GM11168 (cell line): ENCODE results near the gene MSH5.
"Not testable (repeated sequence)": the region's sequence is repeated elsewhere in the genome, so short reads cannot be mapped to it uniquely, and the experiment has no call there.

Experiments used
- in situ Hi-C: fragments of 300-500 bp; cut with MboI; formaldehyde crosslinking; loops from one replicate; pipeline ENCODE4 v1.12.0; 2022; ENCODE audit warnings: low sequenced_read_pairs; ENCODE audit not compliant: unreplicated experiment

MSH5 gene

DNA sequence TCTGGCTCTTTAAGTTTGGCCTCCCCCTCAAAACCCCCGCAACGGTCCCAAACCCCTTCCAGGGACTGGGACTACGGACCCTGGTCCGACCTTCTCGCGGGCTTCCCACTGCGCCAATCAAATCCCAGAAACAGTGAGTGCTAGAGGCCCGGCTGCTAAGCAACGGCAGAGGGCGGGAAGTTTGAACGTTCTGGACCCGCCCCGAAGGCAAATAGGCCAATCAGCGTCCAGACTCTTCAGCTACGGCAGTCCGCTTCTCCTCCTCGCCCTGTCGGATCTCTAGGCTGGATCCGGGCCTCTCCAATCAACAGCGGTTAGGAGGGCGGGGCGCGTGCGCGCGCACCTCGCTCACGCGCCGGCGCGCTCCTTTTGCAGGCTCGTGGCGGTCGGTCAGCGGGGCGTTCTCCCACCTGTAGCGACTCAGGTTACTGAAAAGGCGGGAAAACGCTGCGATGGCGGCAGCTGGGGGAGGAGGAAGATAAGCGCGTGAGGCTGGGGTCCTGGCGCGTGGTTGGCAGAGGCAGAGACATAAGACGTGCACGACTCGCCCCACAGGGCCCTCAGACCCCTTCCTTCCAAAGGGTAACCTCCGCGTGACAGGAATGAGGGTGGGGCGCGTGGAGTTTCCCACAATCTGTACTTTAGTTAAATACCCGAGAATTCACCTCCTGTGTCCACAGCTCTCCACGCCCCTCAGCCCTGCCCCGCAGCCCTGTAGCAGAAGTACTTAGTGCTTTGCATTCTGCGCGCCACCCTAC is at the start of gene MSH5:
MSH5 (plus strand) TSS at position 367 of the 758 bp plus-strand sequence. CDS start 462 bp downstream, outside the sequence.
- in situ Hi-C loops, result loop anchor here (10.0 kb wide), 1 partner anchor 95 kb away; no protein-coding TSS in a partner anchor

DNA sequence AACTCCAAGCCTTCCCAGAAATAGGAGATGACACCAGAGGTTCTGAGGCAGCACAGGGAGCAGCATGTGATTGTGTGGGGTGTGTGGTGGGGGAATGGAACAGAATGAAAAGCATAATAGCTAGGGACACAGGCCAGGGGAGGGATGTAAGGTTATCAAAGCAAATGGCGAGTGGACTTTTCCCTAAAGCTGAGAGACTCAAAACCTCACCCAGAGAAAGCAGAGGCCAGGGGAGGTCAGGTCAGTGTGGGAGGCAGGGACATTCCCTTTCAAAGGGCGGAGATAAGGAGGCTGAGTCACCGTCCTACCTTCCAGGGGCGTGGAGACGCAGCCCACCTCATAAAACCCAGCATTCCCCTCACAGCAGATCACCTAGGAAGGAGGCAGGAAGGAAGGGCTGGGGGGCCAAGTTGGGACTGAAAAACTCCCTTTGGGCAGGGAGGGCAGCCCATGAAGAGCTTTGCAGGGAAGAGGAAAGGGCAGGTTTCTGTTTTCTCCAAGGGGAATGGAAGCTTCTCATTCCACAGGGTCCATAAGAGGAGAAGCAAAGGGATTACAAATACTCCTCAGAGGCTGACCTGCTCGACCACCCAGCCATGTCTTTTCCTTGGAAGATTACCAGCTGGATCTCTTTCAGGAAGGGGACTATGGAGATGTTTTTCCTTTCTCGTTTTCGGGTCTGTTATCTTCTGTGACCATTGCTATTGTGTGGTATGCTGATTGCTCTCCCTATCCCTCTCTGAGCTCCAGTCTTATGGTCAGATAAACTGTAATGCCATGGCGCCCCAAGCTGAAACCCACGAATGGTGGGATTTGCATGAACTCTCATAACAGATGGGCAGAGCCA is 49.4 kb upstream of the MSH5 start:
- in situ Hi-C loops, result no loop called here

DNA sequence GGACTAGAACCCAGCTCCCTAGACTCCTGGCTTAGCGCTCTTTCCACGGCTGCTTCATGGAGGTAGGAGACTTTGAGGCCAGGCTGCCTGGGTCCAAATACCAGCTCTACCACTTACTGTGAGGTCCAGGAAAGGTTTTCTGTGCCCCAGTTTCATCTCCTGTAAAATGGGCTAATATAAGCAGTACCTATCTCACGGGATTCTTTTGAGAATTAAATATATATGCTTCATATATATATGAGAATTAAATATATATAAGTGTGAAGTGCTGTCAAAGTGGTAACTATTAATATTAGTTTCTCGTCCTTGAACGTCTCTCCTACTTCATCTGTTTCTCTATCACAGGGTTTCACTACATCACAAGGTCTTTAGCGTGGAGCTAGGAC is 48.7 kb upstream of the MSH5 start:
- in situ Hi-C loops, result no loop called here

DNA sequence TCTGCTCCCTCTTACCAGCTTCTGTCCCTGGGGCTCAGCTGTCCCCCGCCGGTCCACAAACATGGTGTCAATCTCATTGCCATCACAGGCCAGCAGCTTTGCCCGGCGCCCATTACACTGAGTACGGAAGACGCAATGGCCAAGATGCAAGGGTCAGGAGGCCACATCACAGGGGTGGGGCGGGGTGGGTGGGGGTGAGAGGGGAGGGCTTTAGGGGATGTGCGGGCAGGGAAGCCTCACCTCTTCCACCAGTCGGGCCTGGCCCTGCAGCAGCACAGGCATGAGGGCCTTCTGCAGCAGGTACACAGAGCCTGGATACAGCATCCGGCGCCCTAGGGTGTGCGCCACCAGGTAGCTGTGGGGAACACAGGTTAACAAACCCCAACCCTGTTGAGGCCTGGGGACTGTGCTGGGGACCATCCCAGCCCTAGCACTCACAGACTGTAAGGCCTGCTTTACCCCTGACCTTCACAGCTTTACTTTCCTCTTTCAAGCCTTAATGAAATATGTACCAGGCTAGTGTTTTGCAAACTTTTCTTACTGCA is 48.2 kb upstream of the MSH5 start:
- in situ Hi-C loops, result no loop called here

DNA sequence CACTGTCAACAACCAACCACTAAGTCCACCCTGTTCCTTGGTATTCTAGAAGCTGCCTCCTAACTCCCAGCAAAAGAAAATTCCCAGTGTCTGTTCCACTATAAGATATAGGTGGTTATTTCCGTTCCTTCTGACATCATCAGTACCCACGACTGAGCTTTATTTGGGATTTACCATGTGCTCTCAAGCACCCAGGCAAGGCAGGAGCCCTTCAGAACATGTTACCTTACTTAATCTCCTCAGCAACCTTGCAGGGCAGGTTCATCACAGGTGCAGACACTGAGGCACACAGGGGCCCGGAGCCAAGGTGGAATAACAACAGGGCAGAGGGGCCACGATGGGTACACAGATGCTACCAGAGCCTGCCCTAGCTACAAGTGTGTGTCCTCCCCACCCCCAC is 47.5 kb upstream of the MSH5 start:
- in situ Hi-C loops, result no loop called here

DNA sequence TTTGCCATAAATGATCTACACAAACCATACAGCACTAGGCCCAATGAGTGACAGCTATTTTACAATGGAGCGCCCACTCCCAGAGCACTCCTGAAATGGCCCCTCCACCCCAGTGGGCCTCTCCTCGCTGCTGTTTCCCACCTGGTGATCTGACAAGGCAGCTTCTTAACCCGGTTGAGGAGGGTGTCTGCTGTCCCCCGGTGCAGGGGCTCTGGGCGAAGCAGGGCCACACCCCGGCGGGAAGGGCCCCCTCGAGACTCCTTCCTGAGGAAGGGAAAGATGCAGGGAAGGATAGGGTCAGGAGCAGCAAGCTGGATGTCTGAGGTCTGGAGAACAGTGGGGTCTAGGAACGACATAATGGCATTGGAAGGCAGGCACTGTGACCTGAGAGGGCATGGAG is 46.9 kb upstream of the MSH5 start:
- in situ Hi-C loops, result no loop called here

DNA sequence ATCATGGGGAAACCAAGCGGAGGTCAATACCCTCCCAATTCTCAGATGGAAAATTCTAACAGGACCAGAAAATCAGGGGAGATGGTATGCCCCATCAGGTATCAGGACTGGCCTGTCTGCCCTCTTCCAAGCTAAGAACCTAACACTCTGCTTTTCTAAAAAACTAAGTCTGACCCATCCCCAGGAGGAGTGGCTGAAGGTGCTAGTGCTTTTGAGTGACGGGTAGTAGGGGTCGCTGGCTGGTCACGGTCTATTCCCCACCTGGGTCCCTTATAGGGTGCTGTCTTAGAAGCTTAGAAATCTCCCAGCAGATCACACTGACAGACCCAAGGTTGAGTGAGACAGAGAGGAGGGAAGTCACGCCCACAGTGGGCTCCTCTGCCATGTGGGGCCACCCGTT is 46.3 kb upstream of the MSH5 start:
- in situ Hi-C loops, result no loop called here

DNA sequence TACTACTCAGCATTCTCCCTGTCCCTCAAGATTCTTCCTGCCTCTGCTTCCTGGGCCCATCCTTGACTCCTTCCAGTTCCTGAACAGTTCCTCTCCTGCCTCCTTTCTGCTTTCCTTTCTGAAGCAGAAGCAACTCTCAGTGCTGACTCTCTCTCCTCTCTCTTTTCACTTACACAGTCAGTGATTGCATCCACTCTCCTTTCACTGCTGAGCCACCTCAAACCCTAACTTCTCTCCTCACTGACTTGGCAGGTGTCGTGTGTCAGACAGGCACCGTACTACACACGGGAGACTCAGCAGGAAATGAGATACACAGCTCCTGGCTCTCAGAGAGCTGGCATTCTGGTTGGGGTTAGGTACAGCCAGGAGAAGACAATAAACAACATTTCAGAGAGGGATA is 42.2 kb upstream of the MSH5 start:
- in situ Hi-C loops, result no loop called here

DNA sequence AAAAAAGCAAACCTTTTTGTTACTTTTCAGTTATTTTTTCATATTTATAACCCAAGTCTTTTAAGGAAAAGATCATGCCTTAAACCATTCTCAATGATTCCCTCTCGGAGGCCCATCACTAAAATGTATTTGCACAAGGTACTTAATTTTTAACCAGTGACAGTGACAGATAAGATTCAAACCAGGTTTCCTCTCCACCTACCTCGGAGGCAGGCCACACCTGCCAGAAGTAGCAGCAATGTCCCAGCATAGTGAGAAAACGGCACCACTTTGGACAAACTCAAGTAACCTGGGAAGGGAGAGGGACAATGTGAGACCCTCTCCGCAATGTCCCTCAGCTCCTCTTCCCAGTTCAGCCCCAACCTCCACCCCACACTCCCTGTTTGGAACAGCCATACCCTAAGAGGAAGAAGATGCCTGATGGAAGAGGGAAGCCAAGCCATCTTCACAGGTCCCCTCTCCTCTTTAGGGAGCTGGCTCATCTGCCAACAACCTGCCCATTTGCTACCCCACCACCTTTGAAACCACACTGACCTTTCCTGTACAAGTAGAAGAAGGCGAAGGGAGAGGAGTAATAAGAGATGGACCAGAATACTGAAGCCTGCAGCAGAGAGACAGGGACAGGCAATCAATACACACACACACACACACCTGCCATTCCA is 38.9 kb upstream of the MSH5 start:
- in situ Hi-C loops, result no loop called here

DNA sequence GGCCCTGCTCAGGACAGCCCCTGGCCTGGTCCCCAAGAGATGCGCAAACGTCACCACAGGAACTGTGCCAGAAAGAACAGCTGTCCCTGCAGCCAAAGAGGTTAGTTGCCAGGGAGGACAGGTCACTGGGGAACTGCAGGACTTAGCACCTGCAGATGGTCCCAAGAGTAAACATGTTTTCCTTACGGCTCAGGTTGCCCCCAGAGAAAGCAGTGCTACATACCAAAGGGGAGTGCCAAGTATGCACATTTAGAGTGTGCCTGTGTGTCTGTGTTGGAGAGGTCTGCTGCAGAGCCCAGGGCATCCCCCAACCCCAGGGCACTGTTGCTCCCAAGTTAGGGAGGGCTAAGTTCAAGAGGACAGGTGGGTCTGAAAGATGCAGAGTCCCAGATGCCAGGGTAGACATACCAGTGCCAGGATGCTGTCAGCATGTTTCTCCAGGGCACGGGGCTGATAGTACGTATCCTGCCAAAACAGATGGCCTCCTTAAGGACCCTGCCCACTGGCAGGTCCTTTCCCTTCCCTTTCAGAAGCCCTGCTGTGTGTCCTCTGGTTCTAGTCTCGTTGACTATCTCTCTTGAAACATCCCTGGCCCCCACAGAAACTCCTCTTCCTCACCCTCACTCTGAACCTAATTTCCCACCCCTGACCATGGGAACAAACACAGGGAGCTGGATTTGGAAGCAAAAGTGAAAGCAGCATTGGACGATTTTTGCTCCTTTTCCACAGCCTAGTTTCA is 38.0 kb upstream of the MSH5 start:
- in situ Hi-C loops, result no loop called here

DNA sequence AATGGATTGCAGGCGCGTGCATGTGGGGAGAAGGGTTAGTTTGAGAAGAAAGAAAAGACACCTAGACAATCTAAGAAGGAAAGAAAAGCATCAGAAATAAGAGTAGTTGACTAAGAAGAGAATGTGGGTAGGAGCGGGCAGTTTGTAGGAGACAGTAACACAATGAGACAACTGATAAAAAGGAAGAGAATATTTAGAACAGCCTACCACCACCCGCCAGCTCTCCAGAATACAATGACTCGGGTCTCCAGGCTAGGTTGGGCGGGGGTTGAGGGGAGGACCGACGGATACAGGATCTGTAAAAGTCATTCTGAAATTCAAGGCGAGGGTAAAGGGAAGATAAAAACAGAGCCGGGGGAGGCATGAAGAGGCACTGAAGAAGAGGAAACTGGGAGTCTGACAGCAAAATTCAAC is 37.4 kb upstream of the MSH5 start:
- in situ Hi-C loops, result no loop called here

DNA sequence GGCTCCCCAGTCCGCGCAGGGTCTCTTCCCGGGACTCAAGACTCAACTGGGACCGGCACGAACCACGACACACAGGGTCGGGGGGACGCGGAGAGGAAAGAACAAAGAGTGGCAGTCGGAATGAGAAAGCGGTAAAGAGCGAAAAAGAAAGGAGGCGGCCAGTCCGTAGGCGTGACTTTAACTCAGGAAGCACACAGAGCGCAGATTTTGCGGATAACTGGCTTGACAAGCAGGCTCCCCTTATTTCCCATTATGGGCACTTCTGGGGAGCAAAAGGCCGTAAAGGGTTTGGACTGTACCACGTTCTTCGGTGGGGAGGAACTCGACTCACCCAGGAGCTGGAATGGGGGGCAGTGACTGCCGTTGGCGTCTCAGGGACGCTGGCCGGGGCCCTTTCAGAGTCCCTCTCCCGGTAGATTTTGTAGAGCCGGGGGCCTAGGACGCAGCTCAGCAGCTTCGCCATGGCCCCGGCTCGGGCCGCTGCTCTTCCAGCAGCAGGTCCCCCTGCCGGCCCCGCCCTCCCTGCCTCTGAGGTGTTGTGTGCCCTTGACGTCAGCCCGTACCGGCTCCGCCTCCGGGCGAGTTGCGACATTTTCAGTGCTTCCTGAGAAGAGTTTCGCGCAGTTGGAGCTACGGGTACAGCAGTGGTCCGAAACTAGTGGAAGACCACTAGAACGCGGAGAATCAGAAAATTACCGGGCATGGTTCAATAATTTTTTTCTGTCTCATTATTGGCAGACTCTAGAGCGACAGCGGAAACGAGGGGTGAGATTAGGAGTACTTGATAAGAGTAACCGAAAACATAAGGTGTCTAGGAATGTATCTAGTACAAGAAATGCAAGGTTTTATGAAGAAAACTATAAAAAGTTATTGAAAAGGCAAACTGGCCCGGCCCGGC is 36.7 kb upstream of the MSH5 start, which contains the start of gene ABHD16A:
ABHD16A (minus strand) TSS at position 506 of the 898 bp plus-strand sequence; CDS start at position 463, 43 bp downstream.
- in situ Hi-C loops, result no loop called here

DNA sequence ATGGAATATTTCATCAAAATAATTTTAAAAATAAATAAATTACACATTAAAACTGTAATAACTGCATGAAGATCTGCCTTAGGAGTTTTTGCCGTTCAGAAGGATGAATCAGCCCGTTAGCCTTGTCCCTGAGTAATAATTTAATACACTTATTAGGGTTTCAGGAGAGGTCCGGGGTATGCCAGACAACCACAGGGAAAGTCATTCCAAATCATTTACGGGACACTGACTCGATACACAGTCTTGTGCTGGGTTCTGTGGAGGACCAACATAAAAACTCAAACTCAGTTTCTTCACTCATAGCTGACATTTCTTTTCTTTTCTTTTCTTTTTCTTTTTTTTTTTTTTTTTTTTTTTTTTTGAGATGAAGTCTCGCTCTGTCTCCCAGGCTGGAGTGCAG is 33.9 kb upstream of the MSH5 start:
- in situ Hi-C loops, result no loop called here

DNA sequence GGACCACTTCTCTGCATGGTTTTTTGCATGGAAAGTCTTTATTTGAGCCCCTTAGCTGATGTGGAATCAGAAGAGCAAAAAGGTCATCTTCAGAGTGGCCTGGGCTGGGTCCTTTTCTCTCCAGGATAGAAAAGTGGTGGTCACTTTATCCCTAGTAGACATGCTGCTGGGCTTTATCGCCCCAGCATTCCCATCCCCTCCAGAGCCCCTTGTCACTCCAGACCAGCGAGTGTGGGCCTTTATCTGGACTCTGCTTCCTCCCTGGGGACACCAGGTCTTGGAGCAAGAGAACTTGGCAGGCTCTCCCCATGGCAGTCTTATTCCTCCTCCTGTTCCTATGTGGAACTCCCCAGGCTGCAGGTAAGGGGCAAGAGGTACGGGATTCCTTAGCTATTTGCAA is 33.2 kb upstream of the MSH5 start, which contains the start of gene LY6G6F:
LY6G6F (plus strand) TSS at position 268 of the 400 bp plus-strand sequence; CDS start at position 309, 41 bp downstream.
- in situ Hi-C loops, result no loop called here

DNA sequence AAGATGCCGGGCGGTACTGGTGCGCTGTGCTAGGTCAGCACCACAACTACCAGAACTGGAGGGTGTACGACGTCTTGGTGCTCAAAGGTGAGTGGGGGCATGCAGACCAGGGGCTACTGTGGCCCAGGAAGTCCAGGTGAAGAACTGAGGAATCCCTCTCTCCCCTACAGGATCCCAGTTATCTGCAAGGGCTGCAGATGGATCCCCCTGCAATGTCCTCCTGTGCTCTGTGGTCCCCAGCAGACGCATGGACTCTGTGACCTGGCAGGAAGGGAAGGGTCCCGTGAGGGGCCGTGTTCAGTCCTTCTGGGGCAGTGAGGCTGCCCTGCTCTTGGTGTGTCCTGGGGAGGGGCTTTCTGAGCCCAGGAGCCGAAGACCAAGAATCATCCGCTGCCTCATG is 32.1 kb upstream of the MSH5 start:
- in situ Hi-C loops, result no loop called here

DNA sequence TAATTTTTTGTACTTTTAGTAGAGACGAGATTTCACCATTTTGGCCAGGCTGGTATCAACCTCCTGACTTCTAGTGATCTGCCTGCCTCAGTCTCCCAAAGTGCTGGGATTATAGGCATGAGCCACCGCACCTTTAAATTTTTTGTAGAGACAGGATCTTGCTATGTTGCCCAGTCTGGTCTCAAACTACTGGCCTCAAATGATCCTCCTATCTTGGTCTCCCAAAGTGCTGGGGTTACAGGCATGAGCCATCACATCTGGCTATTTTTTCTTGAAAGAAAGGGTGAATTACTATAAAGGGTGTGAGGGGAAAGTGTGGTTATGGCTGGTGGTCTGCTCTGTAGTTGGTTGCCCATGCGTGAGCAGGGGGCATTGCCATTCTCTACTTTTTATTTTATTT is 31.6 kb upstream of the MSH5 start:
- in situ Hi-C loops, result no loop called here

DNA sequence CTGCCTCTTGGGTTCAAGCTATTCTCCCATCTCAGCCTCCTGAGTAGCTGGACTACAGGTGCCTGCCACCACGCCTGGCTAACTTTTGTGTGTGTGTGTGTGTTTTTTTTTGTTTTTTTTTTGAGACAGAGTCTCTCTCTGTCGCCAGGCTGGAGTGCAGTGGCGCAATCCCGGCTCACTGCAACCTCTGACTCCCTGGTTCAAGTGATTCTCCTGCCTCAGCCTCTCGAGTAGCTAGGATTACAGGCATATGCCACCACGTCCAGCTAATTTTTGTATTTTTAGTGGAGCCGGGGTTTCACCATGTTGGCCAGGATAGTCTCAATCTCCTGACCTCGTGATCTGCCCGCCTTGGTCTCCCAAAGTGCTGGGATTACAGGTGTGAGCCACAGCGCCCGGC is 30.6 kb upstream of the MSH5 start:
- in situ Hi-C loops, result not testable (repeated sequence)

DNA sequence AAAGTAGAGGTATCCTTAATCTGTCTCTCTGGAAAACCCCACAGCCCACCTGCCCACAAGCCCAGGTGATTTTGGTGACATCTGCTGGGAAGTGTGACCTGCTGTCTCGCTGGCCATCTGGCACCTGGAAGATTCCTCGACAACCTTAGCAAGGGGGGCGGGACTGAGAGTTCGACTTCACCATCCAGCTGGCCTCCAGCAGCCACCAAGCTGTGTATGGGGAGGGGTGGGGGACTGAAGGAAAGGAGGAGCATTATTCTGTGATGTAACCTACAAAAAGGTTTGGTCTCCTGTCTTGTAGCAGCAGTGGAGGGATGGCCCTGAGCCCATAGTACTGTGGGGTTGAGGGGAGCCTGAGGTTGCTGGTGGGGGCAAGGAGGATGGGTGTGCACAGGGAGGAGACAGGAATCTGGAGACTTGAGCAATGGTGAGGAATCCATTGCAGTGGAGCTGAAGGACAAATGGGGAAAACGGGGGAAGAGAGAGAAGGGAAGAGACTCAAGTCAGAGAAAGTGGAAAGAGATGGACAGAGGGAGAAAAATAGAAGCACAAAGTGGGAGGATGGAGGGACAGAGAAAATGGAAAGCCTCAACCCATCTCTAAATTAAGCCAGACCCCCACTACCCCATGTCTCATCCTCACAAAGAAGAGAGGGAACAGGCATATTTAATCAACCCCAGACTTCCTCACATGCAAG is 29.1 kb upstream of the MSH5 start:
- in situ Hi-C loops, result no loop called here
